ENCODE results near the gene NCOA7.

GRCh38 chr6:125855783-125856182 is 65.0 kb downstream of the NCOA7 start:
- TF ChIP-seq CTCF (IDR thresholded peaks at IDR 0.05; ENCODE audit: low read depth, low read length, missing input control), result no peak
- TF ChIP-seq EGR1 (IDR thresholded peaks at IDR 0.05; ENCODE audit: low read depth in 2 of 2), result no peak
- TF ChIP-seq MAX (IDR thresholded peaks at IDR 0.05), result no peak
- no peak for TF ChIP-seq TAF1 (conservative IDR thresholded peaks at IDR 0.05)
- no peak for TF ChIP-seq ATF3 (IDR thresholded peaks at IDR 0.05)

Data from liver (tissue), 3 donors.